ENCODE results near the gene NPHP4. TPM values are rescaled to one million over a fixed set of nuclear protein-coding genes. Genes with fewer than 3 reads are reported as not detected.

Gene NPHP4
- total and polyA plus RNA-seq, 4 donors = 1.7 to 5.6 (median 3.5) TPM

GRCh38 chr1:5819391-5820025 lies 172.7 kb downstream of the NPHP4 start:
- Histone ChIP-seq H3K36me3 (ENCODE audit: control insufficient read depth in 4 of 4, insufficient read depth in 3 of 4, low read depth in 1 of 4, low read length in 3 of 4) (no peaks in the 10 kb centered on the region), H3K27me3 (ENCODE audit: control insufficient read depth in 4 of 4, insufficient read depth in 4 of 4, low read length in 3 of 4) (peaks cover 0 to 3% (median 1%) of the 10 kb centered on the region in 4 donors), H3K4me3 (ENCODE audit: low read depth in 1 of 3, low read length in 3 of 3) (no peak overlapping the region), H3K27ac (ENCODE audit: low read depth in 1 of 2, low read length in 2 of 2) (no peak overlapping the region), H3K9me3 (ENCODE audit: control insufficient read depth in 4 of 4, low read length in 3 of 4) (no peaks in the 10 kb centered on the region), H3K9ac (ENCODE audit: low read depth in 1 of 2, low read length in 2 of 2) (no peak overlapping the region), H3K4me1 (ENCODE audit: control insufficient read depth in 4 of 4, insufficient read depth in 4 of 4, low read length in 3 of 4) (no peaks in the 10 kb centered on the region)
- 85% methylated on average over 9 of the region's 9 CpGs for WGBS
- DNase-seq (ENCODE audit: low spot score) = no peak
- no peak for TF ChIP-seq GABPA (IDR thresholded peaks at IDR 0.05 in 1 of 2, conservative IDR thresholded peaks at IDR 0.05 in 1 of 2)
- TF ChIP-seq REST (IDR thresholded peaks at IDR 0.05) = no peak
- no peak for TF ChIP-seq EGR1 (IDR thresholded peaks at IDR 0.05; ENCODE audit: low read depth in 2 of 2)
- TF ChIP-seq FOXA1 (IDR thresholded peaks at IDR 0.05) = no peak
- no peak for TF ChIP-seq FOXA2 (IDR thresholded peaks at IDR 0.05)
- no peak for TF ChIP-seq YY1 (IDR thresholded peaks at IDR 0.05)
- no peak for TF ChIP-seq CTCF (IDR thresholded peaks at IDR 0.05; ENCODE audit: low read depth, low read length, missing input control)
- TF ChIP-seq SP1 (IDR thresholded peaks at IDR 0.05) = no peak
- no peak for TF ChIP-seq NR2F2 (IDR thresholded peaks at IDR 0.05)

GRCh38 chr1:5818755-5819154 lies 173.5 kb downstream of the NPHP4 start:
- H3K4me3 ChIP-seq (ENCODE audit: low read depth in 1 of 3, low read length in 3 of 3) = no peak overlapping the region
- peaks cover 0 to 3% (median 1%) of the 10 kb centered on the region in 4 donors for H3K27me3 ChIP-seq (ENCODE audit: control insufficient read depth in 4 of 4, insufficient read depth in 4 of 4, low read length in 3 of 4)
- no peaks in the 10 kb centered on the region for H3K9me3 ChIP-seq (ENCODE audit: control insufficient read depth in 4 of 4, low read length in 3 of 4)
- H3K36me3 ChIP-seq (ENCODE audit: control insufficient read depth in 4 of 4, insufficient read depth in 3 of 4, low read depth in 1 of 4, low read length in 3 of 4) = no peaks in the 10 kb centered on the region
- H3K9ac ChIP-seq (ENCODE audit: low read depth in 1 of 2, low read length in 2 of 2) = no peak overlapping the region
- no peaks in the 10 kb centered on the region for H3K4me1 ChIP-seq (ENCODE audit: control insufficient read depth in 4 of 4, insufficient read depth in 4 of 4, low read length in 3 of 4)
- DNase-seq (ENCODE audit: low spot score) = no peak
- WGBS = 80% methylated on average over 14 of the region's 14 CpGs
- no peak for TF ChIP-seq CTCF (IDR thresholded peaks at IDR 0.05; ENCODE audit: low read depth, low read length, missing input control)
- no peak for TF ChIP-seq ATF3 (IDR thresholded peaks at IDR 0.05)
- no peak for TF ChIP-seq FOXA1 (IDR thresholded peaks at IDR 0.05)
- no peak for TF ChIP-seq YY1 (IDR thresholded peaks at IDR 0.05)
- no peak for TF ChIP-seq EGR1 (IDR thresholded peaks at IDR 0.05; ENCODE audit: low read depth in 2 of 2)
- TF ChIP-seq, protein P1, sequence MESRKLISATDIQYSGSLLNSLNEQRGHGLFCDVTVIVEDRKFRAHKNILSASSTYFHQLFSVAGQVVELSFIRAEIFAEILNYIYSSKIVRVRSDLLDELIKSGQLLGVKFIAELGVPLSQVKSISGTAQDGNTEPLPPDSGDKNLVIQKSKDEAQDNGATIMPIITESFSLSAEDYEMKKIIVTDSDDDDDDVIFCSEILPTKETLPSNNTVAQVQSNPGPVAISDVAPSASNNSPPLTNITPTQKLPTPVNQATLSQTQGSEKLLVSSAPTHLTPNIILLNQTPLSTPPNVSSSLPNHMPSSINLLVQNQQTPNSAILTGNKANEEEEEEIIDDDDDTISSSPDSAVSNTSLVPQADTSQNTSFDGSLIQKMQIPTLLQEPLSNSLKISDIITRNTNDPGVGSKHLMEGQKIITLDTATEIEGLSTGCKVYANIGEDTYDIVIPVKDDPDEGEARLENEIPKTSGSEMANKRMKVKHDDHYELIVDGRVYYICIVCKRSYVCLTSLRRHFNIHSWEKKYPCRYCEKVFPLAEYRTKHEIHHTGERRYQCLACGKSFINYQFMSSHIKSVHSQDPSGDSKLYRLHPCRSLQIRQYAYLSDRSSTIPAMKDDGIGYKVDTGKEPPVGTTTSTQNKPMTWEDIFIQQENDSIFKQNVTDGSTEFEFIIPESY (IDR thresholded peaks at IDR 0.05) = no peak
- TF ChIP-seq JUND (IDR thresholded peaks at IDR 0.05) = no peak
- no peak for TF ChIP-seq FOXA2 (IDR thresholded peaks at IDR 0.05)
- TF ChIP-seq TAF1 (conservative IDR thresholded peaks at IDR 0.05) = no peak
- TF ChIP-seq HNF4G (IDR thresholded peaks at IDR 0.05) = no peak
- no peak for TF ChIP-seq SP1 (IDR thresholded peaks at IDR 0.05)
- TF ChIP-seq RXRA (IDR thresholded peaks at IDR 0.05) = no peak
- TF ChIP-seq GABPA (IDR thresholded peaks at IDR 0.05 in 1 of 2, conservative IDR thresholded peaks at IDR 0.05 in 1 of 2) = no peak
- no peak for TF ChIP-seq NR2F2 (IDR thresholded peaks at IDR 0.05)
- TF ChIP-seq, protein P2, sequence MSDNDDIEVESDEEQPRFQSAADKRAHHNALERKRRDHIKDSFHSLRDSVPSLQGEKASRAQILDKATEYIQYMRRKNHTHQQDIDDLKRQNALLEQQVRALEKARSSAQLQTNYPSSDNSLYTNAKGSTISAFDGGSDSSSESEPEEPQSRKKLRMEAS (IDR thresholded peaks at IDR 0.05) = no peak
- H3K27ac ChIP-seq (ENCODE audit: low read depth in 1 of 2, low read length in 2 of 2) = no peak overlapping the region

Data from liver (tissue), 9 donors.